Activated gamma-delta T cell (primary cell): ENCODE results near the gene FOXP1.

Experiments used
- DNase-seq: peaks from one replicate; lab custom pipeline; 2025; lab: John Stamatoyannopoulos, UW

The FOXP1 gene

DNA sequence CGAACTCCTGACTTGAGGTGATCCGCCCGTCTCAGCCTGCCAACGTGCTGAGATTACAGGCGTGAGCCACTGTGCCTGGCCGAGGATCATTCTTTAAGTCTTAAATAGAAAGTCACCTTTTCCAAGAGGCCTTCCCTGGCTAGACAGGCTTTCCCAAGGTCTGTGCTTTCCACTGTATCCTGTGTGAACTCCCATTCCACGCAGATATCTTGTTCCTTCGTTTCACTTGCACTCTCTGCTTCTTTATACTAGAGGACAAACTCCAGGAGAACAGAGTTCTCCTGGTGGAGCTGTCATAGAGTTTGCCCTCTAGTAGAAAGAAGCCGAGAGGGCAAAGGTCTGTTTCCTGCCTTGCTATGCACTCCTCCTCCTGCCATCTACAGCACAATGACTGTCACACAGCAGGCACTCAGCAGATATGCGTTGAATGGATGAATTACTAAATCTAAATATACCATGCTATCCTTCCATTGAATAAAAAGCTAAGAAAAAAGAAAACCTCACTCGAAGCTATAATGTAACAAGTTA, 211.2 kb downstream of the FOXP1 start:
- no peak for DNase-seq

DNA sequence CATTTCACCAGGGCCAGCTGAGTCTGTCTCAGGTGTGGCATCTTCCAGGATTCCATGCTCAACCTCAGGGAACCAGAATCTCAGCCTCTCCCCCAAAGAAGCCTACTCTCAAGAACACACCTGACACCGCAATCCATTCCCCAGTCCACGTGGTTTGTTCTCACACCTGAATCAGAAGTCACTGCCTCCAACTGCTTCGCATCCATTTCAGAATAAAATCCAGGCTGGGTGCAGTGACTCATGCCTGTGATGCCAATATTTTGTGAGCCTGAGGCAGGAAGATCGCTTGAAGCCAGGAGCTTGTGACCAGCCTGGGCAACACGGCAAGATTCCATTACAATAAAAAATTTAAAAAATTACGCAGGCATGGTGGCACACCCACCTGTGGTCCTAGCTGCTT, 212.2 kb downstream of the FOXP1 start:
- DNase-seq = no peak

DNA sequence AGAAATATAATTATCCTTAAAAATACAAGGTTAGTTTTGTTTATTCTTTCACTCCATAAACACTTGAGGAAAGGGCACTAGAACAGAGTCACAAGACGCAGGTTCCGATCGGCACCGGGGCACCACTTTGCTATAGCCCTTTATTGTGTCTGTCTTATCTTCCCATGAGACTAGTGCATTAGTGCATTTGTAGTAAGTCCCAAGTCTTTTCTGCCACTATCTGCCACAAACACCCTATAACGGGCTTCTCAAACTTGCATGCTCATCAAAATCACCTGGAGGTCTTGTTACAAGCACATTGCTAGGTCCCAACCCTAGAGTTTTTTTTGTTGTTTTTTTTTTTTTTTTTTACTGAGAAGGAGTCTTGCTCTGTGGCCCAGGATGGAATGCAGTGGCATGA, 213.1 kb downstream of the FOXP1 start:
- no peak for DNase-seq

DNA sequence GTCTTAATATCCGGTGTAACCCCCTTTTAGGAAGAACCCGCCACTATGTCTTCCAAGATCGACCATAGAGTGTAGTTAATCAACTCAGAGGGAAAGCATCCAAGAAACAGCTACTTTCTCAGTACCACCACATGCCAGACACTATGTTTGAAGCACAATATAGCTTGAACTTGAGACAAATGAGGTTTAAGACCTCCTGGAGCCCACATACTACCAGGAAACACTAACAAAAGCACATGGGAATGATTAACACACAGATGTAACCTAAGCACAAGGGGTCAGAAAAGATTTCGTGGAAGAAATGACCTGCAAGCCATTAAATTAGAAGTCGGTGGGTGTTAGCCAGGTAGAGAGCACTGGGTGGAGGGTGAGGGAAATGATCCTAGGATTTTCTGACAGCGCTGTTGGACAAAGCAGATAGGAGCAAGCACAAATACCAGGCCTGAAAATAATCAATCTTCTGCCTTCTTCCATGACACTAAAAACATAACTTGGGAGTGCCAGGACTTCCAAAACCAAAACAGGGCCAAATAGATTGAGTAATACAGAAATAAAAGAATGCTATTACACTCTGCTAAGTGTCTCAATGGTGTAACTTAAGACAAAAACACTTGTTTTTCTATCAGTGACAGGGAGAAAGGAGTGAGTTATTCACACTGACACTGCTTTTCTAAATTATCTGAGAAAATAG, 213.7 kb downstream of the FOXP1 start:
- DNase-seq = no peak

DNA sequence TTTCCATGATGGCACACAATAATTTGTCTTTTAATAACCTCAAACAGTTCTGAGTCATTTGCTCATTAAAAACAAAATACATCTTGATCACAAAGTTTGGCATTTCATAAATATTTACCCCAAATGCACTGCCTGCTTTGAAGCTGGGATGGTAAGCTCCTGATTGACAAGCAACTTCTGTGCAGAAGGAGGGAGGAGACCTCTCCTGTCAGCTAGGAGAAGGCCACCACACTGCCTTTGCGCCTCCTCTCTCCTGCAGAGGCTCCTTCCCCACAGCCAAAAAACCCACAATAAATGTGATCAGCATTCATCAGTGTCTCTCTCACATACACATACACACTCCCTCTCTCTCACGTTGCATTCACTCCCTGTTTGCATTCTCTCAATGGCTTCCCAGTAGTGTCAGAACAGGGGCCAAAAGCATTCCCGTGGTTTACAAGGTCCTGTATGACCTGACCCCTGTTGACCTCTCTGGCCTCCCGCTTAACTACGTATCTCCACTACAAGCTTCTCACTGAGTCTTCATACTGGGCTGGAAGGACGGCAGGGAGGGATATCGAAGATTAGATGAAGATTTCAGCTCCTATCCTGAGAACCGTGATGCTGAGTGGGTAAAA, 216.4 kb downstream of the FOXP1 start:
- DNase-seq = no peak

DNA sequence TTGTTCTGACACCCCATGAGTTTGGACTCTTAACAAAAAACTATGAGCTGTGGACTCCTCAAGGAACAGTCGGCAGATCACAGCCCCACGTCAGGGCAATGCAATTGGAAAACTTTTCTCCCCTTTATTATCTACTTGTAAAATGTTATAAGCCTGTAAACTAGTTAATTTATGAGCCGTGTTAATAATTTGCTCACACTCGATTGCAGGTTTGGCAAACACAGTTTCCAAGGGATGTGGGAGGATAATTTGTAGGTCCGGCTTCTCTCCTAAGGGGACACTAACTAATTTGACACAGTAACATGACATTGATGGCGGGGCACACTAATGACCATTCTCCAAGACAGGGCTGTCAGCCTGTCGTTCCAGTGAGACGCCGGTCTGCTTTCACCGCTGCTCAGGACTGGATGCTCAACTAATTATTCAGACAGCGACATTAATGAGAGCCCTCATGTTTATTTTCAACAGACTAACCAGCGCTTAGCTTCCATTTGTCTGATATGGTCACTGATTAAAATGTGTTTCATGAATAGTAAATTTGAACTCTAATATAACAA, 222.1 kb downstream of the FOXP1 start:
- DNase-seq = no peak

DNA sequence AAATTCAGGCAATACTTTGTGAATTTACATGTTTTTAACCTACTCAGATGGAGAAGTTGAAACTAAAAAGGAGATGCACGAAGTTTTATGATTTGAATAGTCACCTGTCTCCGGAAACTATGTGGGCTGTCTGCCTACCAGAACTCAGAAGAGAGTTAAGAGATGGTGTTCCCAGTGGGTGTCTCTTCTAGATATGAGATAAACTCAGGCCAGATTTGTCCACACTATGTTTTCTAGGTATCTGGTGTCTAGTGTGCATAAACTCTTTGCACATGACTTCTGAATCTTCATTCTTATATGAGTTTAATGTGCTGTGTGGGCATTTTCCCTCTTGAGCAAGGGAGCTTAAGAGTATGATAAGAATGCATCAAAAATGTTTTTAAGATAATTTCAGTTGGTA, 222.8 kb downstream of the FOXP1 start:
- no peak for DNase-seq

DNA sequence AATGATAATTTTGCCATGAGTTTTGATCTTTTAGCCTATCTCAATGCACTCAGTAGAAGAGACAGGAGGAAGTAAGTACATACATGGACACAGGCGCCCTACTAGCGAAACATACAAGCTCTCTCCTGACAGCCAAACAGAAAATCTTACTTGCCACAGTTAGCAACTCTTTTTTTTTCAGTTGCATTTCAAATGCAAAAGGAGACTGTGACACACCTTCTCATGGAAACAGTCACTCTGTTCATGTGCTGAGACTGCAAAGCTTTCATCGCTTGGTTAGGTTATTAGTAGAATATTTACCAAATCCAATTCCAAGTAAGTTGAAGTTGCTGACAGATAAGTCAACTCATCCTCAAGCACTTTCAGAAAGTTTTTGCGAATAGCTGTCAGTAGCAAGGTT, 223.3 kb downstream of the FOXP1 start:
- DNase-seq = no peak

DNA sequence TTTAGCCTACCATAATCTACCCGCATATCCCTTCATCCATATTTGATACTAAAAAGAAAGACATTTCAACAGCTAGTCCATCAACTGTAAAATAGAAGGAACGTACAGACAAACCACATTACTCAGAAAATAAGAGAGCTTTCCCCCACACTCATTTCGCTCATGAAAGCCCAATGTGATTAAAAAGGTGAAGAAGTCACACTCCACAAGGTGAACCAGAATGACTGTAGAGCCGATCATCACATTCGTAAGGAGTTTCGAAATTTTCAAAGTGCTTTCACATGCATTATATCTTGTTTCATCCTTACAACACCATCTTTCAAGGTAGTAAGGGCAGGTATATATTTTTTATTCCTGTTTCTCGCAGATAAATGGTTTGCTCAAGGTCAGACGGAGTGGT, 225.3 kb downstream of the FOXP1 start:
- no peak for DNase-seq

DNA sequence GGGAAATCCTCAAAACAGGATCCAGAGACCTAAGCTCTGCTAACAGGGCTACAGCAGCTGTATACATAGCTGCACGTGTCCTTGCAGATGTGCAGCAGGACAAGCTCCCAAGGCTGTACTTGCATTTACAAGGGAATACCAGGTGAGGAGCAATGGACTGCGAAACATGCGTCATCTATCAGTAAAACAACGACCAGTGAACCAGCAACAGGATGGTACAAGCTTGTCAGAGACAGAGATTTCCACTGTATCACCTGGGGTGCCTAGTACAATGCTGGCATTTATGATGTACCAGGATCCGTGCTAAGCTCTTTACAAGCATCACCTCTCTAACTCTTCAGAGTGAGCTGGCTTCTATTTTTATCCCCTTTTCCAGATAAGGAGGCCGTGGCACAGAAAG, 227.3 kb downstream of the FOXP1 start:
- no peak for DNase-seq

DNA sequence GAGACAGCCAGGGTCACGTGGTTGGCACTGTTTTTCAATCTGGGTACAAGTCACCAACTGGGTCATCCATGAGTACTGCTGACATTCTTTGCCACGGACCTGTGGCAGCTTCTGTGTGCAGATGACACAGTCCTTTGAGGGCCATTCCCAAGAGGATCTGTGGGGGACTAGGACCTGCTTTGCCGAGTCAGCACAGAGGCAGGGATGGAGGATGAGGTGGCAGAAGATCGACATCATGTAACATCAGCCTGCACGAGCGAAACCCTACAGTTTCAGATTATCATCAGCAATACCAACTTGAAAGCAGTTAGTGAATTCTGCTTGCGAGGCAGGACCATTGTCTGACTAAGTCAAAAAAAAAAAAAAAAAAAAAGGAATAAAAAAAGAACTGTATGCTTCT, 227.7 kb downstream of the FOXP1 start:
- DNase-seq = no peak

DNA sequence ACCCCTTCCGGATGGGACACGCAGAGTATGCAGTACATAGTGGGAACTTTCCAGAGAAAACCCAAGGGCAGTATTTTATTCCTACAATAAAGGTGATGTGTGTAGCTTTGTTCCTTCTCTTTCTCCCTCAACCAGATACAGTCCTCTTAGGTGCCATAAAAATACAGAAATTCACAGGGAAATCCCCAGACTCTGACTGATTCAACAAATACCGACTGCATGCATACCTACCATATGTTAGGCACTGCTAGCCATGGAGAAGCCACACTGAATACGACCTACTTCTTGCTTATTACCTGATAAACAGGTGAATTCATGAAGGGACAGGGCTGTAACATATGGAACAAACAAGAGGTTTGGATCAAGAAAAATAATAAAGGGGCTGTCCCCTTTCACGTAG, 228.5 kb downstream of the FOXP1 start:
- DNase-seq = no peak

DNA sequence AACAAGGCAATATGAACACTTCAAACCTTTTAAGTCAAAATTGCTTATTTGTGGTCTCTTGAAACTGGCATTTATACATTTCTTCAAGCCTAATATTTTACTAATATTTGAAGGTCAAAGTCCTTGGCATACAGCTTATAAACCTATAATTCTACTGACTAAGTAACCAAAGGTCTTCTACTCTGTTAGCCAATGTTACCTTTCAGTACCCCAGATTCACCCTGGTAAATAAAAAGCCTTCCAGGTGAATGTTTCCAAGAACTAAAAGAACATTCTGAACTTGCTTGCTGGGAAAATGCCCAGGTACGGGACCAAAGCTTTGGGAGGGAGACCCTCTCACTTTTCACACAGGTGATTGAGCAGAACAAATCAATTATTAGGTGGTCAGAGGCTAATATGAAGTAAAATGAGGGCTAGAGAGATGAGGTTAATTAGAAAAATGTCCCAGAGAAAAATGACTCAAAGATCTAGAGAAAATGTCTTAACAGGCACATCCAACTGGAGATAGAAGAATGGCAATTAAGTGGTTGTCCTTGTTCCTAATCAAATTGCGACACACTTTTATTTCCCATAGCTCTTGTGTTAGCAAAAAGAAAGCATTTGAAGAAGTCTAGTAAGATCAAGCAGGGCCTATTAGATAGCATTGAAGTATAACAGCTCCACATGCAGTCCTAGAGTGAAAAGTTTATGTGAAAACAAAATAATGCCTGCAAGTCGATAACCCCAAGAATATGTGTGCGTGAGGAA, 232.0 kb downstream of the FOXP1 start:
- no peak for DNase-seq

DNA sequence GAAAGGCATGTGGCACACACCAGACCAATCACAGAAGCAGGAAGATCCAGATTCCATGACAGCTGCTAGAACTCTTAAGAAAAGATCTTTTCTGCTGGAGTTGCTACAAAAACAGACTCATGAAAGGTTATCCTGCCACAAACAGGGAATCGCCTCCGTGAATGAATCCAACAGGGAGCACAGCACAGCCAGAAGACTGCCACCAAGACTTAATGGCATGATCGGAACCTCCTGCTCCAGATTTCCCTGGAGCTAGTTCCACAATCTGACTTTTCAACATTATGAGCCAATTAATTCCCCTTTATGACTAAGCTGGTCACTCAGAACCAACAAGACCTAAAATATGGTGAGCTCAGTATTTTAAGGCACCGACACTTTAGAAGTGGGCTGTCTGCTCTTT, 232.5 kb downstream of the FOXP1 start:
- DNase-seq = no peak

DNA sequence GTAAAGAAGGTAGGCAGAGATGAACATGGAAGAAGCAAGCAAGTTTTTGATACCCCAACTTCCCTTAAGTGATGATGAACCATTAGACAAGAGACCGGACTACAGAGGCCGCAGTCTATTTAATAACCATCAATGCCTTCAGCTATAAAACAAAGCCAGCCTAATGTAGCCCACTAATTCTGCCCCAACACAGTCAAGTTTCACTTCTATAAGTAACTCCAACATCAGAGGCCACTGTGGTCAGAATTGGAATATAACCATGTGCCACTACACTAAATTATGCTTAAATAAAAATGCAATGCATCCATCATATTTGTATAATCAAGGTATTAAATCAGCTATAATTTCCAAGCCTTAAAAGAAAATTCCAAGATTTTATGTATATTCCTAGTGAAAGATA, 234.7 kb downstream of the FOXP1 start:
- no peak for DNase-seq

DNA sequence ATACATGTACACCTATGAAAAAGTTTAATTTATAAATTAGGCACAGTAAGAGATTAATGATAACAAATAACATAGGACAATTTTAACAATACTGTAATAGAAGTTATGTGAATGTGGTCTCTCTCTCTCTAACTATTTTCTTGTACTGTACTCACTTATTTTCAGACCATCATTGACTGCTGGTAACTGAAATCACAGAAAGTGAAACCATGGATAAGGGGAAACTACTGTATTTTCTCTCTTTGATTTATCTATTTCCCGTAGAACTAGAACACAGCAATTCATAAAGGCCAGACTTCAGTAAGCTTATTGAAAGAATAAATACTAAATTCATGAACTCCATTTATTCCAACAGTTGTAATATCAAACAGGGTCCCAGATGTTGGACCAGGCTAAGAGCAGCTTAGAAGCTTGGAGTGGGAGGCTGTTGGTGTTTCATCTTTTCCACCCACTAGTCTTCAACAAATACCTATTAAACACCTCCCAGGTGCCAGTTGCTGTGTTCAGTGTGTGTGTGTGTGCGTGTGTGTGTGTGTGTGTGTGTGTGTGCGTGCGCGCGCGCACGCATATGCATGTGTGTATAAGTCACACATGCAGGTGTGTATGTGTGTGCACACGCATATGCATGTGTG, 235.4 kb downstream of the FOXP1 start:
- no peak for DNase-seq

DNA sequence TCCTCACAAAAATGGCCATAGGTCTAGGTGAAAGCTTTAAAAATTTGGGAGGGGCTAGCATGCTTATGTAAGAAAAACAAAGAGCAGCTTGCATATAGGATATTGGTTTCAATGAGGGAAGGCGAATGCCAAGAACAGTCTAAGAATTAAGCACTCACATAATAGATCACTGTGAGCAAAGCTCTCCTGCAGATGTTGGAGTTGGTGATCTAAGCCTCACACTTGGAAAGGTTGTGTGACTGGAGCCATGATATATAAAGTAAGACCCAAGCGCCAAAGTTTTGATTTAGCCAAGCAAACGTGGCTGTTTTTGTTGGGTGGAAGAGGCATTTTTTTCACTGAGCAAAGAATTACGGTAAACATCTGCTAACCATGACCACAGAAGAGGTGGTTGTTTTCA, 237.5 kb downstream of the FOXP1 start:
- no peak for DNase-seq

DNA sequence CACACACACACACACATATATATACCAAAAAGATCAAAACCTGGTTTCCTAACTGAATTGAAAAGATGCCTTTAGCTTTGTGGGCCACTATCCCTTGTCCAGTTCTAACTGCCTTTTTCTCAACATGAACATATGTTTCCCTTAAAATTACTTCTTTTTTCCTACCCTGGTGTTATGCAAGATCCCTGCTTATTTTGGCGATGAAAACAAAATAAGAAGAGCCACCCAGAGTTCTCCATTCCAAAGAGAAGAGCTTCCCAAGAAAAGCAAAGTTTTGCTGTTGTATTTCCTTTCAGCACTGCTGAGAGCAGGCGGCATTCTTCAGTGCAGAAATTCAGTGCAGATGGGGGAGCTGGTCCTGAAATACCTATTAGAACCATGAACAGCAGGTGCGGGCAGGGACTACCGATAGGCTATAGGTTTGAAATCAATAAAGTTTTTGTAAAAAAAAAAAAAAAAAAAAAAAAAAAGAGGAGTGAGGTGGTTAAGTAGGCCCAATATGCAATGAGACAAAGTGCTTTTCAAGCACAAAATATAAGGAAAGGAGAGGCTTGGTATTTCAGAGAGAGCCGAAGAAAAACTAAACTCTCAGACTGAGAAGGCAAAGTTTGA, 238.0 kb downstream of the FOXP1 start:
- no peak for DNase-seq

DNA sequence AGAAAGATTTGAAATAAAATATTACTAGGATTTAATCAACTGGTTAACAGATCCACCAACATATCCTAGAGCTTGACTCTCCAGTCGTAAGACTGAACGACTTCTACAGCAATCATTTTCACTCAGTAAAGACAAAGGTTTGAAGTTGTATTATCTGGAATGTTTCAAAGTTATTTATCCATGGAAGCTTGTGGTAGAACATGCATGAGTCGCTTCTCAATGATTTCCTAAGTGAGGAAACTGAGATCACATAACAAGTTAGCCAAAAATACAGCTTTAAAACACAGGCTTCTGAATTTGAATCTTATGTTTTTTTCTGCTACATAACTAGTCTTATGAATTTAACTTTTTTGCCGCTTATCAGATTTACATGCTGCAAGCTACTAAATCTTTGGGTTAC, 241.8 kb downstream of the FOXP1 start:
- DNase-seq = no peak

DNA sequence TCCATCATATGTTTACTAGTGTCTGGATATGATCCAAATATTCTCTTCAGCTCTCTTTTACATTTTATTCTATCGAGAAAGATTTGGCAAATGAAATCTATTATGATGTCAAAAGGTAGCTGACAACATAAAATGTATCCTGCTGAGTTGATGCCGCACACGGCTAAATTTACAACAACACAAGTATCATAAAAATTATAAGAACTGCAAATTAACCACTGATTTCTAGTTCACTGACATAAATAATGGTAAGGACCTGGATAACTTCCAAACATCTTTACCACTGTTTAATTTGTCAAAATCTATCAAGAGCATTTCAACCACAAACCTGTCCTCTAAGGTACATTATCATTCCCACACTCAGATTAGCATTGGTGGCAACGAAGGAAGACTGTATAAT, 244.5 kb downstream of the FOXP1 start:
- no peak for DNase-seq

DNA sequence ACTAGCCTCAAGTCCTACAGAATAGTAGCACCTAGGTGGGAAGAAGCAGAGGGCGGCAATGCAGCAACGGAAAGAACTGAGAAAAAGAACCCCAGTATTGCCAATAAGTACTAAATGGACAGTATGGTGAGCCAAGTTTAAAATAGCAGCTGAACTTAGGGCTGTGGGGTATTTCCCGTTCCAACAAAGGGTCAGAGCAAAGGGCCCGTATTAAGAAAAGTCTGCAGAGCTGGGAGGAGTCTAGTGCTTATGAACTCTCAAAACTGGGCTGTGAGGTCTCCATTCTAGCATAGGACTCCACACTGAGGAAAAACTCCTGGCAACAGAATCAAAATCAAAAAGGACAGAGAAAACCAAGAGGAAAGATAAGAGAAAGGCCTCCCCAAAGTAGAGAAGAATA, 250.7 kb downstream of the FOXP1 start:
- no peak for DNase-seq

DNA sequence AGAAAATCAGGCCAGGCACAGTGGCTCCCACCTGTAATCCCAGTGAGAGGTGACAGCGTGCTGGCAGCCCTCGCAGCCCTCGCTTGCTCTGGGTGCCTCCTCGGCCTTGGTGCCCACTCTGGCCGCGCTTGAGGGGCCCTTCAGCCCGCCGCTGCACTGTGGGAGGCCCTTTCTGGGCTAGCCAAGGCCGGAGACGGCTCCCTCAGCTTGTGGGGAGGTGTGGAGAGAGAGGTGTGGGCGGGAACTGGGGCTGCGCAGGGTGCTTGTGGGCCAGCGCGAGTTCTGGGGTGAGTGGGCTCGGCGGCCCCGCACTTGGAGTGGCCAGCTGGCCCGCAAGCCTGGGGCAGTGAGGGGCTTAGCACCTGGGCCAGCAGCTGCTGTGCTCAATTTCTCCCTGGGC, 252.6 kb downstream of the FOXP1 start:
- DNase-seq = no peak
